HCT116 (cell line): ENCODE data around the gene ARHGAP27. TPM values are rescaled to one million over a fixed set of nuclear protein-coding genes. Genes with fewer than 3 reads are reported as not detected.
"Not testable (repeated sequence)": the region's sequence is repeated elsewhere in the genome, so short reads cannot be mapped to it uniquely, and the experiment has no call there.

Experiments used
- ATAC-seq: fragments of 200-7000 bp; cut with Tn5 transposase; 2 replicates; pipeline ENCODE4 v1.9.1; 2020; ENCODE audit warnings: mild to moderate bottlenecking, moderate library complexity
- BruUV-seq: library from RNA; stranded (reverse); fragments of 400-500 nt; replicated peaks from 2 replicates; lab custom pipeline; 2021; lab: Mats Ljungman, UMichigan
- CTCF ChIA-PET: fragments of 300-600 bp; sonication (Branson Sonifier 250); formaldehyde crosslinking; loops from one replicate; lab custom pipeline; 2021; ENCODE audit warnings: antibody characterized with exemption; lab: Charles Lee
- POLR2A ChIA-PET: fragments of 300-600, 350-600 bp; sonication (Branson Sonifier 250); formaldehyde crosslinking; loops from one replicate; lab custom pipeline; 2021; ENCODE audit warnings: antibody characterized with exemption; lab: Charles Lee
- RAD21 ChIA-PET, 2 experiments: fragments of 300-600 bp; sonication (Branson Sonifier 250); formaldehyde crosslinking; loops; one replicate each; lab custom pipeline; 2023; ENCODE audit warnings: low total read pairs in 2 of 2; ENCODE audit not compliant: uncharacterized antibody in 2 of 2, unreplicated experiment in 2 of 2, low non-redundant PET in 1 of 2; lab: Charles Lee
- DNase-seq: peaks from one replicate; pipeline ENCODE4 v3.0.0-alpha.2; 2010; ENCODE audit warnings: low read depth, low spot score
- H2AFZ ChIP-seq: fragments of 200-600 bp; shearing (Covaris generic), sonication (generic); 2 replicates; pipeline ENCODE4 v1.6.1; 2017; ENCODE audit warnings: low read depth, mixed run types, mixed read lengths, antibody characterized with exemption, low read length; ENCODE audit not compliant: poor library complexity, severe bottlenecking
- H3K27ac ChIP-seq: 2 replicates; pipeline ENCODE4 v1.5.1; 2012; ENCODE audit warnings: low read depth, low read length
- H3K27me3 ChIP-seq: fragments of 200-600 bp; sonication (generic); 2 replicates; pipeline ENCODE4 v1.6.1; 2016; ENCODE audit warnings: mixed run types, low read length, mixed read lengths; ENCODE audit not compliant: insufficient read depth
- H3K36me3 ChIP-seq, 2 experiments: fragments of 200-500 bp in 1 of 2; fragments of 200-600 bp in 1 of 2; sonication (Bioruptor generic) in 1 of 2; sonication (generic) in 1 of 2; 2 replicates each; pipeline versions ENCODE4 v1.5.1 to v1.6.1; 2014 to 2016; ENCODE audit warnings: low read length in 2 of 2, inconsistent platforms in 1 of 2, mixed read lengths in 1 of 2, mixed run types in 1 of 2; ENCODE audit not compliant: insufficient read depth in 2 of 2, control insufficient read depth in 1 of 2
- H3K4me1 ChIP-seq, 2 experiments: fragments of 200-600 bp in 1 of 2; sonication (generic) in 1 of 2; 2 replicates each; pipeline versions ENCODE4 v1.5.1 to v1.6.1; 2012 to 2017; ENCODE audit warnings: low read length in 2 of 2, inconsistent platforms in 1 of 2, mild to moderate bottlenecking in 1 of 2, mixed read lengths in 1 of 2, mixed run types in 1 of 2, moderate library complexity in 1 of 2; ENCODE audit not compliant: insufficient read depth in 2 of 2, control insufficient read depth in 1 of 2
- H3K4me2 ChIP-seq: fragments of 200-600 bp; sonication (generic); 2 replicates; pipeline ENCODE4 v1.6.1; 2017; ENCODE audit warnings: mixed run types, low read length, mixed read lengths
- H3K4me3 ChIP-seq, 2 experiments: fragments of 200-600 bp in 1 of 2; sonication (generic) in 1 of 2; replicated peaks in 1 of 2; 2 replicates each; pipeline ENCODE4 v1.5.1; 2011 to 2016; ENCODE audit warnings: low read length in 2 of 2, control low read depth in 1 of 2, low read depth in 1 of 2, mild to moderate bottlenecking in 1 of 2, mixed read lengths in 1 of 2, mixed run types in 1 of 2
- H3K79me2 ChIP-seq: fragments of 200-600 bp; sonication (generic); 2 replicates; pipeline ENCODE4 v1.6.1; 2017; ENCODE audit warnings: mild to moderate bottlenecking, mixed run types, low read length, moderate library complexity, mixed read lengths; ENCODE audit not compliant: insufficient read depth
- H3K9ac ChIP-seq: fragments of 200-600 bp; sonication (generic); 2 replicates; pipeline ENCODE4 v1.6.1; 2016; ENCODE audit warnings: low read length, mixed read lengths
- H3K9me2 ChIP-seq: fragments of 200-600 bp; sonication (generic), shearing (Covaris generic); 2 replicates; pipeline ENCODE4 v1.6.1; 2017; ENCODE audit warnings: mixed run types, mild to moderate bottlenecking, moderate library complexity; ENCODE audit not compliant: insufficient read depth
- H3K9me3 ChIP-seq, 2 experiments: fragments of 200-500 bp in 1 of 2; fragments of 200-600 bp in 1 of 2; sonication (Bioruptor generic) in 1 of 2; sonication (generic) in 1 of 2; 2 replicates each; pipeline ENCODE4 v1.6.1; 2014 to 2017; ENCODE audit warnings: low read length in 2 of 2, mixed read lengths in 2 of 2, inconsistent platforms in 1 of 2, low read depth in 1 of 2, mild to moderate bottlenecking in 1 of 2, mixed run types in 1 of 2, moderate library complexity in 1 of 2; ENCODE audit not compliant: control insufficient read depth in 1 of 2, insufficient read depth in 1 of 2
- H4K20me1 ChIP-seq: fragments of 200-600 bp; sonication (generic), shearing (Covaris generic); 2 replicates; pipeline ENCODE4 v1.6.1; 2017; ENCODE audit warnings: mixed run types, mild to moderate bottlenecking, moderate library complexity; ENCODE audit not compliant: insufficient read depth
- ATF3 ChIP-seq: IDR thresholded peaks from 2 replicates; pipeline ENCODE4 v1.6.1; 2012
- CEBPB ChIP-seq: IDR thresholded peaks from 2 replicates; pipeline ENCODE4 v1.6.1; 2012; ENCODE audit warnings: low read depth
- CTCF ChIP-seq, 3 experiments: fragments of 200-600 bp in 1 of 3; sonication (generic) in 1 of 3; IDR thresholded peaks in 2 of 3; conservative IDR thresholded peaks in 1 of 3; 2 replicates each; pipeline ENCODE4 v1.5.1; 2012 to 2017; ENCODE audit warnings: low read depth in 2 of 3, low read length in 2 of 3, antibody characterized with exemption in 1 of 3, borderline replicate concordance in 1 of 3, control low read depth in 1 of 3, mild to moderate bottlenecking in 1 of 3, mixed read lengths in 1 of 3, mixed run types in 1 of 3, moderate library complexity in 1 of 3; ENCODE audit not compliant: insufficient read depth in 1 of 3
- ELF1 ChIP-seq: IDR thresholded peaks from 2 replicates; pipeline ENCODE4 v1.6.1; 2012; ENCODE audit warnings: low read depth, borderline replicate concordance
- EZH2phosphoT487 ChIP-seq: fragments of 200-600 bp; IDR thresholded peaks from 2 replicates; pipeline ENCODE4 v1.6.1; 2018; ENCODE audit warnings: antibody characterized with exemption, borderline replicate concordance
- POLR2A ChIP-seq: IDR thresholded peaks from 2 replicates; pipeline ENCODE4 v1.7.0; 2011; ENCODE audit warnings: borderline replicate concordance; ENCODE audit not compliant: insufficient read depth, insufficient read length; ENCODE audit errors: extremely low read depth
- POLR2AphosphoS5 ChIP-seq: IDR thresholded peaks from 2 replicates; pipeline ENCODE4 v1.6.1; 2011; ENCODE audit warnings: mild to moderate bottlenecking, low read depth, low read length, moderate library complexity
- RAD21 ChIP-seq: IDR thresholded peaks from 2 replicates; pipeline ENCODE4 v1.6.1; 2012; ENCODE audit warnings: low read depth, mild to moderate bottlenecking
- SP1 ChIP-seq: IDR thresholded peaks from 2 replicates; pipeline ENCODE4 v1.6.1; 2012; ENCODE audit warnings: low read depth
- TCF7L2 ChIP-seq: IDR thresholded peaks from 2 replicates; pipeline ENCODE4 v1.7.0; 2011; ENCODE audit warnings: borderline replicate concordance, inconsistent platforms; ENCODE audit not compliant: insufficient read depth, insufficient read length; ENCODE audit errors: extremely low read depth
- YY1 ChIP-seq: IDR thresholded peaks from 2 replicates; pipeline ENCODE4 v1.6.1; 2011; ENCODE audit warnings: low read length, low read depth, moderate library complexity, mild to moderate bottlenecking; ENCODE audit not compliant: insufficient replicate concordance; ENCODE audit errors: extremely low read depth
- ZBTB33 ChIP-seq: IDR thresholded peaks from 2 replicates; pipeline ENCODE4 v1.6.1; 2011; ENCODE audit warnings: mild to moderate bottlenecking, low read length, moderate library complexity; ENCODE audit not compliant: insufficient replicate concordance; ENCODE audit errors: extremely low read depth
- ZFX ChIP-seq: fragments of 450-650 bp; IDR thresholded peaks from 2 replicates; pipeline ENCODE4 v1.6.1; 2017
- ZNF274 ChIP-seq: fragments of 200-500 bp; sonication (Bioruptor generic); IDR thresholded peaks from 2 replicates; pipeline ENCODE4 v1.6.1; 2014; ENCODE audit warnings: mild to moderate bottlenecking, low read depth, low read length, inconsistent platforms
- intact Hi-C: fragments of 100-400 bp; cut with micrococcal nuclease; formaldehyde crosslinking; loops from 2 replicates; pipeline ENCODE4 v1.10.0; 2022
- total RNA-seq: library from RNA; stranded (reverse); gene quantifications from one replicate; pipeline ENCODE4 v1.2.1, GENCODE V29; 2021; ENCODE audit not compliant: unreplicated experiment

ARHGAP27 gene
- total RNA-seq, 1 experiment from 2014 or later = 46.7 TPM

GRCh38 chr17:45451131-45451530, 18.5 kb upstream of the ARHGAP27 start:
- H3K79me2 ChIP-seq = no peaks in the 10 kb centered on the region
- H3K9ac ChIP-seq = no peak overlapping the region
- POLR2A ChIA-PET = no interaction called here

GRCh38 chr17:45449708-45450329, 17.1 kb upstream of the ARHGAP27 start:
- ATAC-seq, H3K4me2 ChIP-seq, H3K9me3 ChIP-seq, H2AFZ ChIP-seq, H3K27ac ChIP-seq, POLR2A ChIA-PET, intact Hi-C loops, DNase-seq, BruUV-seq, H3K4me3 ChIP-seq, H3K36me3 ChIP-seq, H3K9me2 ChIP-seq, H3K27me3 ChIP-seq, H4K20me1 ChIP-seq, RAD21 ChIA-PET, H3K9ac ChIP-seq, H3K4me1 ChIP-seq, CTCF ChIA-PET, H3K79me2 ChIP-seq: not testable (repeated sequence)

More at GRCh38 chr17:45451131-45451530, 18.5 kb upstream of the ARHGAP27 start:
- Histone ChIP-seq H3K36me3 (no peaks in the 10 kb centered on the region), H3K4me1 (peaks cover 0 to 2% of the 10 kb centered on the region in 2 experiments; a peak in 1 of 4 replicates), H2AFZ (no peak overlapping the region), H3K4me2 (no peak overlapping the region), H3K9me2 (no peaks in the 10 kb centered on the region), H3K4me3 (no peak overlapping the region), H3K9me3 (no peaks in the 10 kb centered on the region), H4K20me1 (no peaks in the 10 kb centered on the region), H3K27ac (no peak overlapping the region), H3K27me3 (no peaks in the 10 kb centered on the region)
- CTCF ChIA-PET = no interaction called here
- TF ChIP-seq TCF7L2 (no peak), EZH2phosphoT487 (no peak), ZNF274 (no peak), CTCF (IDR thresholded peaks at IDR 0.05 in 2 of 3, conservative IDR thresholded peaks at IDR 0.05 in 1 of 3; ENCODE audit: borderline replicate concordance in 1 of 3, insufficient read depth in 1 of 3, low read depth in 2 of 3, low read length in 2 of 3) (peak; percentile 16 to 45 (median 20); a peak in 1 of 6 replicates), YY1 (no peak), RAD21 (peak; percentile 35; the same call in 1 of the 2 replicates), ELF1 (no peak), POLR2AphosphoS5 (no peak), ATF3 (no peak), POLR2A (no peak), ZFX (no peak), CEBPB (no peak), SP1 (no peak), ZBTB33 (no peak)
- DNase-seq = no peak
- intact Hi-C loops = no loop called here
- ATAC-seq = peak; percentile 58; the same call in 1 of the 2 replicates
- no TSS peak for BruUV-seq
- RAD21 ChIA-PET = no interaction called here
